ENCODE data around the gene IL9R. TPM values are rescaled to one million over a fixed set of nuclear protein-coding genes. Genes with fewer than 3 reads are reported as not detected.
A peak's percentile ranks its signal among the peaks of the same experiment; 100 is the strongest.

The IL9R gene
- total and polyA plus RNA-seq, 9 of the 15 experiments (the other 6 are each of a cell fraction or from before 2014, with no cell fraction given), result 0.58 to 2.7 (median 1.6) TPM

- H3K4me2 ChIP-seq (ENCODE audit: insufficient read depth, low read length), result no peak overlapping the region
- no peaks in the 10 kb centered on the region for H3K9me1 ChIP-seq (ENCODE audit: control insufficient read depth, insufficient read depth, low read length)
- no peaks in the 10 kb centered on the region; the same call in 2 of the 3 replicates for H3K79me2 ChIP-seq (ENCODE audit: control insufficient read depth, insufficient read depth, low read length)
- H3K27me3 ChIP-seq (ENCODE audit: control insufficient read depth in 2 of 2, insufficient read depth in 2 of 2, low read length in 2 of 2), result no peaks in the 10 kb centered on the region
- H3K27ac ChIP-seq (ENCODE audit: extremely low read depth, low read depth, low read length), result no peak overlapping the region; the same call in 2 of the 3 replicates
- WGBS (ENCODE audit: insufficient coverage, low coverage, missing lambda C conversion rate), result 88% methylated on average over 10 of the region's 14 CpGs
- BruUV-seq (replicated peaks), result no TSS peak
- no peak overlapping the region for H2AFZ ChIP-seq (ENCODE audit: low read depth, low read length)
- no peaks in the 10 kb centered on the region for H3K36me3 ChIP-seq (ENCODE audit: control insufficient read depth, insufficient read depth, low read length)
- no peaks in the 10 kb centered on the region for H3K9me3 ChIP-seq (replicated peaks; ENCODE audit: control insufficient read depth, insufficient read depth, low read depth, low read length)
- no peak for DNase-seq (ENCODE audit: extremely low read depth in 1 of 4, low spot score in 3 of 4)
- in situ Hi-C loops (cut with MboI) (no loop called here), intact Hi-C loops (cut with micrococcal nuclease) (no loop called here)
- POLR2A ChIA-PET, result no interaction called here
- no peaks in the 10 kb centered on the region for H4K20me1 ChIP-seq (replicated peaks; ENCODE audit: control insufficient read depth, insufficient read depth, low read length)
- H3K4me1 ChIP-seq (replicated peaks in 1 of 2; ENCODE audit: control insufficient read depth in 2 of 2, insufficient read depth in 2 of 2, low read length in 2 of 2), result peaks cover 34 to 35% of the 10 kb centered on the region in 2 experiments; a peak in 4 of 5 replicates
- 0 out of 4 replicates have a peak overlapping the region, but pooled peaks of 1 of the 2 experiments have one; percentile 82 for H3K9ac ChIP-seq (ENCODE audit: insufficient read depth in 1 of 2, low read depth in 2 of 2, low read length in 2 of 2)
- TF ChIP-seq NR2C2 (CRISPR knock-in tag; IDR thresholded peaks at IDR 0.05) (no peak), NR2C2 (tag; IDR thresholded peaks at IDR 0.05) (no peak)
- CTCF ChIA-PET (ENCODE audit: low intra/inter-chr PET ratio), result no interaction called here
- no peak overlapping the region for H3K4me3 ChIP-seq
- no peak for ATAC-seq
- no peak for FAIRE-seq
Observed at GRCh38 chrX:156003486-156004185, 6.1 kb downstream of the IL9R start.

GRCh38 chrX:156004256-156004655, 6.8 kb downstream of the IL9R start:
- ChIA-PET CTCF (ENCODE audit: low intra/inter-chr PET ratio) (no interaction called here), POLR2A (no interaction called here)
- TF ChIP-seq PHTF2 (CRISPR knock-in tag; IDR thresholded peaks at IDR 0.05) (no peak), E2F3 (CRISPR knock-in tag; IDR thresholded peaks at IDR 0.05) (no peak), CHD1 (IDR thresholded peaks at IDR 0.05; ENCODE audit: low read length) (no peak), E2F1 (CRISPR knock-in tag; IDR thresholded peaks at IDR 0.05) (no peak), XRCC5 (IDR thresholded peaks at IDR 0.05; ENCODE audit: low read depth, low read length) (no peak), PRMT5 (CRISPR knock-in tag; IDR thresholded peaks at IDR 0.05) (no peak)
- no peaks in the 10 kb centered on the region for H3K36me3 ChIP-seq (ENCODE audit: control insufficient read depth, insufficient read depth, low read length)
- no peak for DNase-seq (ENCODE audit: extremely low read depth in 1 of 4, low spot score in 3 of 4)
- no TSS peak for BruUV-seq (replicated peaks)
- H3K9me3 ChIP-seq (replicated peaks; ENCODE audit: control insufficient read depth, insufficient read depth, low read depth, low read length), result no peaks in the 10 kb centered on the region
- no peak overlapping the region for H3K4me2 ChIP-seq (ENCODE audit: insufficient read depth, low read length)
- in situ Hi-C loops (cut with MboI) (no loop called here), intact Hi-C loops (cut with micrococcal nuclease) (no loop called here)
- no peaks in the 10 kb centered on the region for H3K27me3 ChIP-seq (ENCODE audit: control insufficient read depth in 2 of 2, insufficient read depth in 2 of 2, low read length in 2 of 2)
- H3K4me3 ChIP-seq, result no peak overlapping the region
- ATAC-seq, result no peak
- peaks cover 34 to 35% of the 10 kb centered on the region in 2 experiments; a peak in 4 of 5 replicates for H3K4me1 ChIP-seq (replicated peaks in 1 of 2; ENCODE audit: control insufficient read depth in 2 of 2, insufficient read depth in 2 of 2, low read length in 2 of 2)
- FAIRE-seq, result no peak
- H3K9me1 ChIP-seq (ENCODE audit: control insufficient read depth, insufficient read depth, low read length), result no peaks in the 10 kb centered on the region
- H4K20me1 ChIP-seq (replicated peaks; ENCODE audit: control insufficient read depth, insufficient read depth, low read length), result no peaks in the 10 kb centered on the region
- H3K27ac ChIP-seq (ENCODE audit: extremely low read depth, low read depth, low read length), result no peak overlapping the region
- no peaks in the 10 kb centered on the region; the same call in 2 of the 3 replicates for H3K79me2 ChIP-seq (ENCODE audit: control insufficient read depth, insufficient read depth, low read length)
- H2AFZ ChIP-seq (ENCODE audit: low read depth, low read length), result no peak overlapping the region
- peak overlapping the region in 1 of 2 experiments; percentile 40; a peak in 1 of 4 replicates for H3K9ac ChIP-seq (ENCODE audit: insufficient read depth in 1 of 2, low read depth in 2 of 2, low read length in 2 of 2)
- 100% methylated on average over 1 of the region's 2 CpGs for WGBS (ENCODE audit: insufficient coverage, low coverage, missing lambda C conversion rate)
